NT2/D1 (cell line): ENCODE data around the gene CUL9.

Source experiments
- SUZ12 ChIP-seq: IDR thresholded peaks from 2 replicates; pipeline ENCODE4 v1.6.1; 2011; ENCODE audit not compliant: insufficient read length, insufficient read depth; ENCODE audit errors: extremely low read depth
- YY1 ChIP-seq: IDR thresholded peaks from 2 replicates; pipeline ENCODE4 v1.6.1; 2011; ENCODE audit not compliant: insufficient read length, insufficient read depth
- ZNF274 ChIP-seq: IDR thresholded peaks from 2 replicates; pipeline ENCODE4 v1.6.1; 2011; ENCODE audit warnings: mild to moderate bottlenecking, low read depth, low read length

DNA sequence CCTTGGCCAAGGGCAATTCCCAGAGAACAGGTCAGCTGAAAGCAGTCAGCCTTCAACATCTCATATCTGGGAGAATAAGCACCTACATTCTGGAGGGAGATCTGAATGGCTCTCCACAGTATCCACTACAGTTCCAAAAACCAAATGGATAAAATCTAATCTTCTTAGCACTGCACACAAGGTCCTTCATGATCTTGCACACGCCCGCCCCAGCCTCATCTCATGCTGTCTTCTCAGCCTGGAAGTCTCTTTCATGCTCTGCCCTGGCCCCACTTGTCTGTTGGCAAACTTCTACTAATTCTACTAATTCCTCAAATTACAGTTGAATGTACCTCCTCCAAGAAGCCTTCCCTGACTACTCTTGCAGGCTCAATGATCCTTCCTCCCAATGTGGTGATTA, 59.5 kb downstream of the CUL9 start:
- TF ChIP-seq SUZ12 (no peak), ZNF274 (no peak), YY1 (no peak)
